Measurements from ENCODE around the gene BEX3.

Gene BEX3

DNA sequence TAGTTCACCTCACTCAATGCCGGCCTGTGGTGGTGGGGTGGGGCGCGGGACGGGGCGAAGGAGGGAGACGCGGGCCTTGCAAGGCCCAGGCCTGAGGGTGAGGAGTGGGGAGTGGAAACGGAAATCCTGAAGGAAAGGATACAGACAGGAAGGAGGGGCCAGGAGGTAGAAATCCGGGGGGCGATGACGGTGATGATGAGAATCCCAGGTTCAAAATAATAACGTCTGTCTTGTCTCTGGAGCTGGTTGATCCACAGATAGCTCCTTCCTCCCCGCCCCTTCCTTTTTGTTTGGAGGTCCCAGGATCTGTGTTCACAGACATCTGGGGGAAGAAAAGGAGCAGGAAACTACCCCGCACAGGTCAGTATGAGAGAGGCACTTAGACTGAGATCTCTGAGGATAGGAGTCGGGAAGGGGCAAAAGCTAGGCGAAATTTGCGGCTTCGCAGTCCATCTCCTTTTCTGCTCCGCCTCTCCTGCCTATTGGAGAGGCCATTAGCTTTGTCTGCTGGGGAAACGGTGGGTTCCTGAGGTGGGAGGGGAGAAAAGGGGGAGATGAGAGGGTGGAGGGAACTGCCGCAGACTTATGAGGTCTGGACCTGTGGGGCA is 45.6 kb upstream of the BEX3 start:
- TF ChIP-seq, protein P1, sequence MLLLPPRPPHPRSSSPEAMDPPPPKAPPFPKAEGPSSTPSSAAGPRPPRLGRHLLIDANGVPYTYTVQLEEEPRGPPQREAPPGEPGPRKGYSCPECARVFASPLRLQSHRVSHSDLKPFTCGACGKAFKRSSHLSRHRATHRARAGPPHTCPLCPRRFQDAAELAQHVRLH (tag by site-specific recombination; IDR thresholded peaks at IDR 0.05) = no peak
- TF ChIP-seq HOXD13 (CRISPR knock-in tag; IDR thresholded peaks at IDR 0.05; ENCODE audit: borderline replicate concordance) (no peak), SP7 (tag by site-specific recombination; IDR thresholded peaks at IDR 0.05) (no peak), ZNF133 (tag by site-specific recombination; IDR thresholded peaks at IDR 0.05) (no peak), SALL2 (tag by site-specific recombination; IDR thresholded peaks at IDR 0.05; ENCODE audit: borderline replicate concordance) (no peak), ZNF248 (tag by site-specific recombination; IDR thresholded peaks at IDR 0.05) (no peak), ZNF585B (tag by site-specific recombination; IDR thresholded peaks at IDR 0.05) (no peak), ZNF221 (tag by site-specific recombination; IDR thresholded peaks at IDR 0.05; ENCODE audit: borderline replicate concordance) (no peak), ZNF157 (tag by site-specific recombination; IDR thresholded peaks at IDR 0.05) (no peak), ZFP3 (tag by site-specific recombination; IDR thresholded peaks at IDR 0.05; ENCODE audit: low read depth) (no peak), ZNF777 (tag by site-specific recombination; IDR thresholded peaks at IDR 0.05; ENCODE audit: borderline replicate concordance) (no peak), ZNF433 (tag by site-specific recombination; IDR thresholded peaks at IDR 0.05; ENCODE audit: low read depth) (no peak), ZNF146 (tag by site-specific recombination; IDR thresholded peaks at IDR 0.05) (no peak), MYNN (tag by site-specific recombination; IDR thresholded peaks at IDR 0.05; ENCODE audit: borderline replicate concordance) (no peak), ZNF155 (tag by site-specific recombination; IDR thresholded peaks at IDR 0.05) (no peak), ZNF623 (tag by site-specific recombination; IDR thresholded peaks at IDR 0.05) (no peak), ZNF792 (tag by site-specific recombination; IDR thresholded peaks at IDR 0.05) (no peak)
- TF ChIP-seq, protein P2, sequence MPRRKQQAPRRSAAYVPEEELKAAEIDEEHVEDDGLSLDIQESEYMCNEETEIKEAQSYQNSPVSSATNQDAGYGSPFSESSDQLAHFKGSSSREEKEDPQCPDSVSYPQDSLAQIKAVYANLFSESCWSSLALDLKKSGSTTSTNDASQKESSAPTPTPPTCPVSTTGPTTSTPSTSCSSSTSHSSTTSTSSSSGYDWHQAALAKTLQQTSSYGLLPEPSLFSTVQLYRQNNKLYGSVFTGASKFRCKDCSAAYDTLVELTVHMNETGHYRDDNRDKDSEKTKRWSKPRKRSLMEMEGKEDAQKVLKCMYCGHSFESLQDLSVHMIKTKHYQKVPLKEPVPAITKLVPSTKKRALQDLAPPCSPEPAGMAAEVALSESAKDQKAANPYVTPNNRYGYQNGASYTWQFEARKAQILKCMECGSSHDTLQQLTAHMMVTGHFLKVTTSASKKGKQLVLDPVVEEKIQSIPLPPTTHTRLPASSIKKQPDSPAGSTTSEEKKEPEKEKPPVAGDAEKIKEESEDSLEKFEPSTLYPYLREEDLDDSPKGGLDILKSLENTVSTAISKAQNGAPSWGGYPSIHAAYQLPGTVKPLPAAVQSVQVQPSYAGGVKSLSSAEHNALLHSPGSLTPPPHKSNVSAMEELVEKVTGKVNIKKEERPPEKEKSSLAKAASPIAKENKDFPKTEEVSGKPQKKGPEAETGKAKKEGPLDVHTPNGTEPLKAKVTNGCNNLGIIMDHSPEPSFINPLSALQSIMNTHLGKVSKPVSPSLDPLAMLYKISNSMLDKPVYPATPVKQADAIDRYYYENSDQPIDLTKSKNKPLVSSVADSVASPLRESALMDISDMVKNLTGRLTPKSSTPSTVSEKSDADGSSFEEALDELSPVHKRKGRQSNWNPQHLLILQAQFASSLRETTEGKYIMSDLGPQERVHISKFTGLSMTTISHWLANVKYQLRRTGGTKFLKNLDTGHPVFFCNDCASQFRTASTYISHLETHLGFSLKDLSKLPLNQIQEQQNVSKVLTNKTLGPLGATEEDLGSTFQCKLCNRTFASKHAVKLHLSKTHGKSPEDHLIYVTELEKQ (tag by site-specific recombination; IDR thresholded peaks at IDR 0.05; ENCODE audit: borderline replicate concordance) = no peak
- TF ChIP-seq, protein P3, sequence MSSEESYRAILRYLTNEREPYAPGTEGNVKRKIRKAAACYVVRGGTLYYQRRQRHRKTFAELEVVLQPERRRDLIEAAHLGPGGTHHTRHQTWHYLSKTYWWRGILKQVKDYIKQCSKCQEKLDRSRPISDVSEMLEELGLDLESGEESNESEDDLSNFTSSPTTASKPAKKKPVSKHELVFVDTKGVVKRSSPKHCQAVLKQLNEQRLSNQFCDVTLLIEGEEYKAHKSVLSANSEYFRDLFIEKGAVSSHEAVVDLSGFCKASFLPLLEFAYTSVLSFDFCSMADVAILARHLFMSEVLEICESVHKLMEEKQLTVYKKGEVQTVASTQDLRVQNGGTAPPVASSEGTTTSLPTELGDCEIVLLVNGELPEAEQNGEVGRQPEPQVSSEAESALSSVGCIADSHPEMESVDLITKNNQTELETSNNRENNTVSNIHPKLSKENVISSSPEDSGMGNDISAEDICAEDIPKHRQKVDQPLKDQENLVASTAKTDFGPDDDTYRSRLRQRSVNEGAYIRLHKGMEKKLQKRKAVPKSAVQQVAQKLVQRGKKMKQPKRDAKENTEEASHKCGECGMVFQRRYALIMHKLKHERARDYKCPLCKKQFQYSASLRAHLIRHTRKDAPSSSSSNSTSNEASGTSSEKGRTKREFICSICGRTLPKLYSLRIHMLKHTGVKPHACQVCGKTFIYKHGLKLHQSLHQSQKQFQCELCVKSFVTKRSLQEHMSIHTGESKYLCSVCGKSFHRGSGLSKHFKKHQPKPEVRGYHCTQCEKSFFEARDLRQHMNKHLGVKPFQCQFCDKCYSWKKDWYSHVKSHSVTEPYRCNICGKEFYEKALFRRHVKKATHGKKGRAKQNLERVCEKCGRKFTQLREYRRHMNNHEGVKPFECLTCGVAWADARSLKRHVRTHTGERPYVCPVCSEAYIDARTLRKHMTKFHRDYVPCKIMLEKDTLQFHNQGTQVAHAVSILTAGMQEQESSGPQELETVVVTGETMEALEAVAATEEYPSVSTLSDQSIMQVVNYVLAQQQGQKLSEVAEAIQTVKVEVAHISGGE (tag by site-specific recombination; conservative IDR thresholded peaks at IDR 0.05; ENCODE audit: low read depth) = no peak
- CTCF ChIA-PET = interaction anchor here (1.6 to 2.0 kb wide), 2 partner anchors 11 to 13 kb away, joined by 3 to 6 read pairs; no protein-coding TSS in a partner anchor

More for the DNA sequence above, 45.6 kb upstream of the BEX3 start:
- Histone ChIP-seq H3K4me3 (ENCODE audit: low read depth, low read length) (no peak overlapping the region), H3K27ac (ENCODE audit: extremely low read depth, low read depth, low read length) (no peak overlapping the region), H3K36me3 (ENCODE audit: control insufficient read depth in 2 of 2, insufficient read depth in 1 of 2, low read length in 2 of 2) (no peaks in the 10 kb centered on the region), H3K9me3 (ENCODE audit: control insufficient read depth, insufficient read depth, low read depth, low read length) (no peaks in the 10 kb centered on the region), H3K4me1 (ENCODE audit: control insufficient read depth, insufficient read depth, low read length) (no peaks in the 10 kb centered on the region)
- POLR2A ChIA-PET = interaction anchor here (0.9 to 1.2 kb wide), 2 partner anchors 25 to 76 kb away, joined by 3 to 5 read pairs; partner anchors contain the start of genes TCEAL8 and TCEAL9

Measured in HEK293 (cell line).